Neural progenitor cell (in vitro differentiated cells): Measurements from ENCODE around the gene KSR1. TPM values are rescaled to one million over a fixed set of nuclear protein-coding genes. Genes with fewer than 3 reads are reported as not detected.

Experiments used
- DNase-seq: peaks from one replicate; pipeline ENCODE4 v3.0.0-alpha.2; 2016; ENCODE audit warnings: low spot score
- H2AFZ ChIP-seq: fragments of 200-600 bp; sonication (generic); replicated peaks from 2 replicates; pipeline ENCODE4 v1.6.1; 2016; ENCODE audit warnings: antibody characterized with exemption
- H3F3A ChIP-seq: fragments of 200-600 bp; sonication (generic); 2 replicates; pipeline ENCODE4 v1.6.1; 2016; ENCODE audit warnings: antibody characterized with exemption, low read depth
- H3K27ac ChIP-seq: fragments of 200-600 bp; sonication (generic); 2 replicates; pipeline ENCODE4 v1.5.1; 2016; ENCODE audit warnings: mild to moderate bottlenecking
- H3K27me3 ChIP-seq: fragments of 200-600 bp; sonication (generic); 2 replicates; pipeline ENCODE4 v1.6.1; 2016; ENCODE audit warnings: mild to moderate bottlenecking, moderate library complexity
- H3K36me3 ChIP-seq: fragments of 200-600 bp; sonication (generic); 2 replicates; pipeline ENCODE4 v1.5.1; 2016
- H3K4me1 ChIP-seq: fragments of 200-600 bp; sonication (generic); 2 replicates; pipeline ENCODE4 v1.6.1; 2016; ENCODE audit warnings: mixed run types
- H3K4me2 ChIP-seq: fragments of 200-600 bp; sonication (generic); 2 replicates; pipeline ENCODE4 v1.6.1; 2016
- H3K4me3 ChIP-seq: fragments of 200-600 bp; sonication (generic); 2 replicates; pipeline ENCODE4 v1.5.1; 2016
- H3K79me2 ChIP-seq: fragments of 200-600 bp; sonication (generic); 2 replicates; pipeline ENCODE4 v1.6.1; 2016; ENCODE audit warnings: low read depth
- H3K9ac ChIP-seq: fragments of 200-600 bp; sonication (generic); 2 replicates; pipeline ENCODE4 v1.6.1; 2016
- H3K9me3 ChIP-seq: fragments of 200-600 bp; sonication (generic); 2 replicates; pipeline ENCODE4 v1.5.1; 2016; ENCODE audit warnings: low read depth
- H4K20me1 ChIP-seq: fragments of 200-600 bp; sonication (generic); 2 replicates; pipeline ENCODE4 v1.6.1; 2016; ENCODE audit warnings: low read depth
- H3K27ac Mint-ChIP-seq: 3 replicates; pipeline ENCODE4 v1.8.0; 2021; ENCODE audit warnings: mixed read lengths
- H3K27me3 Mint-ChIP-seq: 2 replicates; pipeline ENCODE4 v1.8.0; 2022; ENCODE audit warnings: low read depth, mild to moderate bottlenecking, inconsistent platforms, moderate library complexity, mixed read lengths; ENCODE audit not compliant: insufficient read depth
- H3K36me3 Mint-ChIP-seq: 3 replicates; pipeline ENCODE4 v1.8.0; 2021; ENCODE audit warnings: mixed read lengths
- H3K4me1 Mint-ChIP-seq: 3 replicates; pipeline ENCODE4 v1.8.0; 2021; ENCODE audit warnings: mixed read lengths
- H3K4me3 Mint-ChIP-seq: 3 replicates; pipeline ENCODE4 v1.8.0; 2021; ENCODE audit warnings: mild to moderate bottlenecking, moderate library complexity, mixed read lengths
- H3K9me3 Mint-ChIP-seq: 3 replicates; pipeline ENCODE4 v1.8.0; 2020; ENCODE audit warnings: mixed read lengths
- EZH2 ChIP-seq: fragments of 200-600 bp; sonication (generic); IDR thresholded peaks from 2 replicates; pipeline ENCODE4 v1.6.1; 2017; ENCODE audit warnings: antibody characterized with exemption, mild to moderate bottlenecking, moderate library complexity
- EZH2phosphoT487 ChIP-seq: fragments of 200-600 bp; sonication (generic); IDR thresholded peaks from 2 replicates; pipeline ENCODE4 v1.6.1; 2017; ENCODE audit warnings: antibody characterized with exemption
- total RNA-seq: library from RNA; depleted of rRNA; stranded (reverse); fragments of >200 nt; gene quantifications from 2 replicates; pipeline ENCODE4 v1.2.3, GENCODE V29; 2015; ENCODE audit warnings: low replicate concordance
- TF ChIP-seq, protein P1 (sequence below): fragments of 200-600 bp; sonication (generic); IDR thresholded peaks from 2 replicates; pipeline ENCODE4 v1.5.1; 2017; ENCODE audit warnings: antibody characterized with exemption, mild to moderate bottlenecking

Gene KSR1
- total RNA-seq, 1 donor from 2014 or later: 16.4 TPM

DNA sequence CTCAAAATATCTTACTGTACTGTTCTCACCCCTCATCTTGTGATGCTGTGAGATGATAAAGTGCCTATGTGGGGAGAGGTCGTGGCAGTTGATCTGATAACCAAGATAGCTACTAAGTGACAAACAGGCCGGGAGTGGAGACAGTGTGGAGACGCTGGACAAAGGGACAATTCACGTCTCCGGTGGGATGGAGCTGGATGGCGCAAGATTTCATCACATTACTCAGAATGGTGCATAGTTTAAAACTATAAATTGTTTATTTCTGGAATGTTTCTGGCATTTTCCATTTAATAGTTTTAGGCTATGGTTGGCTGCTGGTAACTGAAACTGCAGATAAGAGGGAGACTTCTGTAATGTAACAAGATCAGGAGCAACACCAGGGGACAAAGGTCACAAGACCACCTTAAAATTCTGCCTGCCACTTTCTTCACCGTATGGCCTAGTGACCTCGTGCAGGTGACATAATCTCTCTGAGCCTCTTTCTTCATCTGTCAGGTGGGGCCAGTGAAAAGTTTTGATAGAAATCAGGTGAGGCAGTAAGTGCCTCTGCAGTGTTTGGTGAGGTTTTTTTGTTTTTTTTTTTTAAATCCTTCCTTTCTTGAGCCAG is 120.3 kb downstream of the KSR1 start:
- H3K4me3 Mint-ChIP-seq: no peak overlapping the region
- H3K9me3 Mint-ChIP-seq: no peaks in the 10 kb centered on the region
- no peak overlapping the region for H3K4me2 ChIP-seq

DNA sequence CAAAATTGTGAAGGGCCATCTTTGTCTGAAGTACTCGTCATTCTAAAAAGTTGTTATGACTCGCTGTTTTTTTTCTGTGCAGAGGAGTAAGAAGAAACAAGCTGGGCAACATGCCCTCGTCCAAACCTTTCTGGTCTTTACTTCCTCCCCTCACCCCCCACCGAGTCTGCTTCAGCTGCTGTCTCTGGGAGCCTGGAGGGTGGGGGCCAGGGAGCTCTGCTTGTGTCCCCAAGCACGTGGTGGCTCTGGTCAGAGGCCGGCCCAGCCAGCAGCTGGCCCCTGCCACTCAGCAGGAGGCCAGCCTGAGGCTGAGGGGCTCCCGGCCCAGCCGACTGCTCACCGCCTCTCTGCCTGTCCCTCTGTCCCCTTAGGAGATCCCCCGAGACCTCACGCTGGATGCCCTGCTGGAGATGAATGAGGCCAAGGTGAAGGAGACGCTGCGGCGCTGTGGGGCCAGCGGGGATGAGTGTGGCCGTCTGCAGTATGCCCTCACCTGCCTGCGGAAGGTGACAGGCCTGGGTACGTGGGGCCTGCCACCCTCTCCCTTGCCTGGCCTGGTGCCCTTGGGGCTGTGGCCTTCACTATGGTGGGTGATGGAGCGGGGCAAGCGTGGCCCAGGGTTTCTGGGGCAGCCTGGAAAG is 121.0 kb downstream of the KSR1 start:
- no peak overlapping the region for H3K27ac Mint-ChIP-seq
- DNase-seq: peak; percentile 60
- Histone ChIP-seq H3K4me3 (no peak overlapping the region), H3K9ac (no peak overlapping the region), H3K79me2 (no peaks in the 10 kb centered on the region), H3K4me2 (no peak overlapping the region), H3K27me3 (no peaks in the 10 kb centered on the region), H4K20me1 (peaks cover 9% of the 10 kb centered on the region), H3K4me1 (peaks cover 14% of the 10 kb centered on the region), H3K27ac (no peak overlapping the region), H3K9me3 (no peaks in the 10 kb centered on the region), H3F3A (no peaks in the 10 kb centered on the region), H3K36me3 (no peaks in the 10 kb centered on the region), H2AFZ (no peak overlapping the region)
- no peak overlapping the region for H3K4me3 Mint-ChIP-seq
- no peaks in the 10 kb centered on the region for H3K36me3 Mint-ChIP-seq
- H3K27me3 Mint-ChIP-seq: no peaks in the 10 kb centered on the region
- H3K4me1 Mint-ChIP-seq: peaks cover 38% of the 10 kb centered on the region
- no peak for TF ChIP-seq EZH2phosphoT487
- H3K9me3 Mint-ChIP-seq: no peaks in the 10 kb centered on the region

More for the DNA sequence above, 120.3 kb downstream of the KSR1 start:
- H2AFZ ChIP-seq: no peak overlapping the region
- Mint-ChIP-seq H3K27me3 (no peaks in the 10 kb centered on the region), H3K4me1 (peaks cover 38% of the 10 kb centered on the region), H3K36me3 (no peaks in the 10 kb centered on the region), H3K27ac (peak overlapping the region; percentile 38)
- H3K9ac ChIP-seq: no peak overlapping the region
- no peak overlapping the region for H3K4me3 ChIP-seq
- TF ChIP-seq, protein P1, sequence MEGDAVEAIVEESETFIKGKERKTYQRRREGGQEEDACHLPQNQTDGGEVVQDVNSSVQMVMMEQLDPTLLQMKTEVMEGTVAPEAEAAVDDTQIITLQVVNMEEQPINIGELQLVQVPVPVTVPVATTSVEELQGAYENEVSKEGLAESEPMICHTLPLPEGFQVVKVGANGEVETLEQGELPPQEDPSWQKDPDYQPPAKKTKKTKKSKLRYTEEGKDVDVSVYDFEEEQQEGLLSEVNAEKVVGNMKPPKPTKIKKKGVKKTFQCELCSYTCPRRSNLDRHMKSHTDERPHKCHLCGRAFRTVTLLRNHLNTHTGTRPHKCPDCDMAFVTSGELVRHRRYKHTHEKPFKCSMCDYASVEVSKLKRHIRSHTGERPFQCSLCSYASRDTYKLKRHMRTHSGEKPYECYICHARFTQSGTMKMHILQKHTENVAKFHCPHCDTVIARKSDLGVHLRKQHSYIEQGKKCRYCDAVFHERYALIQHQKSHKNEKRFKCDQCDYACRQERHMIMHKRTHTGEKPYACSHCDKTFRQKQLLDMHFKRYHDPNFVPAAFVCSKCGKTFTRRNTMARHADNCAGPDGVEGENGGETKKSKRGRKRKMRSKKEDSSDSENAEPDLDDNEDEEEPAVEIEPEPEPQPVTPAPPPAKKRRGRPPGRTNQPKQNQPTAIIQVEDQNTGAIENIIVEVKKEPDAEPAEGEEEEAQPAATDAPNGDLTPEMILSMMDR: no peak
- TF ChIP-seq EZH2 (no peak), EZH2phosphoT487 (no peak)
- H3K79me2 ChIP-seq: no peaks in the 10 kb centered on the region
- H3K4me1 ChIP-seq: peaks cover 14% of the 10 kb centered on the region
- peaks cover 9% of the 10 kb centered on the region for H4K20me1 ChIP-seq
- H3K27me3 ChIP-seq: no peaks in the 10 kb centered on the region
- no peak for DNase-seq
- H3F3A ChIP-seq: no peaks in the 10 kb centered on the region
- H3K36me3 ChIP-seq: no peaks in the 10 kb centered on the region
- H3K27ac ChIP-seq: no peak overlapping the region
- no peaks in the 10 kb centered on the region for H3K9me3 ChIP-seq

DNA sequence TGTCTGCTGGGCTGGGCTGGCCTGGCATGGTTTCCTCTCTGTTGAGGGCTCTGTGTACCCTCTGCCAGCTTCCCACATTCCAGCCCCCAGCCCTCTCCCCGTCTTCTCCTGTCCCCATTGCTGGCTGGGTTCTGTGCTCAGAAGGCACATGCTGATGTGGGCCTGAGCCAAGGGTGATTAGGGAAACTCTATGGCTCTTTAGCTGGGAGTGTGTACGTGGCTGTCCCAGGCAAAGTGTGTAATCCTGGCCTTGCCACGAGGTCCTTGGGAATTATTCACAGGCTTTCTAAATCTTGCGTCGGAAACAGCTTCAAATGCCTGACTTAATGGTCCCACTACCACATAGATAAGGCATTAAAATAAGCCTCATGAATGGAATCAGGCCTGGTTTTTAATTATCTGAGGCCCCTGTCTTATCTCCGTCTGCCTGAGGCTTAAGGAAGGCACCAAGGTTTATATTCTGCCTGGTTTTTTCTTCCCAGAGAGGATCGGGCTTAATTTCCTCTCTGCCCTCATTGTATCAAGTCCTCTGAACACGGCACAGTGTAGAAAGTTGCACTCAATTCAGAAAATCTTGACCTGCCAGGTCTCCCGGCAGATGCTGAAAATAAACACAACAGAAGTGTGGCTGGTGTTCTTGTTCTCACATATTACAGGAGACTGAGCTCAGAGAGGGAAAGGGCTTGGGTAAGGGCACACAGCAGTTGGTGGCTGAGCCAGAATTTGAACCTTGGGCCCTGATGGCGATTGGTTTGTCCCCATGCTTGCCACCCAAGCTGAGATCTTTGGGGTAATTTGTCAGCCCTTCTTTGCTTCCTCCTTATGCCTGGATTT is 121.9 kb downstream of the KSR1 start:
- H2AFZ ChIP-seq: no peak overlapping the region
- H3K79me2 ChIP-seq: no peaks in the 10 kb centered on the region
- H3K36me3 Mint-ChIP-seq: no peaks in the 10 kb centered on the region
- H3K4me1 Mint-ChIP-seq: peaks cover 32% of the 10 kb centered on the region
- no peaks in the 10 kb centered on the region for H3K27me3 ChIP-seq
- no peak for DNase-seq
- no peaks in the 10 kb centered on the region for H3K9me3 Mint-ChIP-seq
- peak overlapping the region; percentile 40 for H3K27ac ChIP-seq
- TF ChIP-seq EZH2 (no peak), EZH2phosphoT487 (no peak)
- TF ChIP-seq, protein P1: no peak
- no peak overlapping the region for H3K4me3 ChIP-seq
- H3K27me3 Mint-ChIP-seq: no peaks in the 10 kb centered on the region
- H4K20me1 ChIP-seq: peaks cover 9% of the 10 kb centered on the region
- H3K36me3 ChIP-seq: no peaks in the 10 kb centered on the region
- H3K9ac ChIP-seq: no peak overlapping the region
- H3K4me1 ChIP-seq: peaks cover 14% of the 10 kb centered on the region
- no peaks in the 10 kb centered on the region for H3K9me3 ChIP-seq
- peak overlapping the region; percentile 72 for H3K27ac Mint-ChIP-seq
- H3F3A ChIP-seq: no peaks in the 10 kb centered on the region
- H3K4me3 Mint-ChIP-seq: no peak overlapping the region
- no peak overlapping the region for H3K4me2 ChIP-seq
